22Rv1 (cell line): Measurements from ENCODE around the gene SPRR2A.
"Not testable (repeated sequence)": the region's sequence is repeated elsewhere in the genome, so short reads cannot be mapped to it uniquely, and the experiment has no call there.

Experiments used
- H3K27ac ChIP-seq: fragments of 450-650 bp; 2 replicates; pipeline ENCODE4 v1.5.1; 2017
- CTCF ChIP-seq: fragments of 450-650 bp; IDR thresholded peaks from 2 replicates; pipeline ENCODE4 v1.5.1; 2017; ENCODE audit warnings: mild to moderate bottlenecking
- ZFX ChIP-seq: fragments of 450-650 bp; IDR thresholded peaks from 2 replicates; pipeline ENCODE4 v1.6.1; 2017; ENCODE audit warnings: antibody characterized with exemption, borderline replicate concordance

SPRR2A gene

GRCh38 chr1:153024413-153024812 is 32.9 kb downstream of the SPRR2A start:
- H3K27ac ChIP-seq, result no peak overlapping the region
- TF ChIP-seq CTCF, result no peak
- TF ChIP-seq ZFX, result no peak

- H3K27ac ChIP-seq, result no peak overlapping the region
- TF ChIP-seq ZFX, result no peak
- TF ChIP-seq CTCF, result no peak
Measured at GRCh38 chr1:153023109-153023508, 34.2 kb downstream of the SPRR2A start.

- not testable (repeated sequence) for H3K27ac ChIP-seq
Measured at GRCh38 chr1:153022340-153022739, 35.0 kb downstream of the SPRR2A start.

GRCh38 chr1:153021829-153022228 is 35.5 kb downstream of the SPRR2A start:
- H3K27ac ChIP-seq, result not testable (repeated sequence)

GRCh38 chr1:153011235-153011758 is 46.0 kb downstream of the SPRR2A start:
- not testable (repeated sequence) for H3K27ac ChIP-seq
